Measurements from ENCODE around the gene OR52A5. TPM values are rescaled to one million over a fixed set of nuclear protein-coding genes. Genes with fewer than 3 reads are reported as not detected.

The OR52A5 gene
- total and polyA plus RNA-seq, 8 donors: 0.18 TPM; not detected in 7

DNA sequence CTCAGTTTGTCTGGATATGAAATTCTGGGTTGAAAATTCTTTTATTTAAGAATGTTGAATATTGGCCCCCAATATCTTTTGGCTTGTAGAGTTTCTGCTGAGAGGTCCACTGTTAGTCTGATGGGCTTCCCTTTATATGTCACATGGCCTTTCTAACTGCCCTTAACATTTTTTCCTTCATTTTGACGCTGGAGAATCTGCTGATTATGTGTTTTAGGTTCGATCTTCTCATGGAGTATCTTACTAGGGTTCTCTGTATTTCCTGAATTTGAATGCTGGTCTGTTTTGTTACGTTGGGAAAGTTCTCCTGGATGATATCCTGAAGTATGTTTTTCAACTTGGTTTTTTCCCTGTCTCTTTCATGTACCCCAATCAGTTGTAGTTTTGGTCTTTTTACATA lies 22.8 kb downstream of the OR52A5 start:
- TF ChIP-seq POLR2AphosphoS5 (IDR thresholded peaks at IDR 0.05) (no peak), EP300 (IDR thresholded peaks at IDR 0.05) (no peak), POLR2A (IDR thresholded peaks at IDR 0.05) (no peak)
- TF ChIP-seq, protein P1, sequence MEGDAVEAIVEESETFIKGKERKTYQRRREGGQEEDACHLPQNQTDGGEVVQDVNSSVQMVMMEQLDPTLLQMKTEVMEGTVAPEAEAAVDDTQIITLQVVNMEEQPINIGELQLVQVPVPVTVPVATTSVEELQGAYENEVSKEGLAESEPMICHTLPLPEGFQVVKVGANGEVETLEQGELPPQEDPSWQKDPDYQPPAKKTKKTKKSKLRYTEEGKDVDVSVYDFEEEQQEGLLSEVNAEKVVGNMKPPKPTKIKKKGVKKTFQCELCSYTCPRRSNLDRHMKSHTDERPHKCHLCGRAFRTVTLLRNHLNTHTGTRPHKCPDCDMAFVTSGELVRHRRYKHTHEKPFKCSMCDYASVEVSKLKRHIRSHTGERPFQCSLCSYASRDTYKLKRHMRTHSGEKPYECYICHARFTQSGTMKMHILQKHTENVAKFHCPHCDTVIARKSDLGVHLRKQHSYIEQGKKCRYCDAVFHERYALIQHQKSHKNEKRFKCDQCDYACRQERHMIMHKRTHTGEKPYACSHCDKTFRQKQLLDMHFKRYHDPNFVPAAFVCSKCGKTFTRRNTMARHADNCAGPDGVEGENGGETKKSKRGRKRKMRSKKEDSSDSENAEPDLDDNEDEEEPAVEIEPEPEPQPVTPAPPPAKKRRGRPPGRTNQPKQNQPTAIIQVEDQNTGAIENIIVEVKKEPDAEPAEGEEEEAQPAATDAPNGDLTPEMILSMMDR (IDR thresholded peaks at IDR 0.05): no peak
- Histone ChIP-seq H3K27ac (no peak overlapping the region), H3K9me3 (no peaks in the 10 kb centered on the region), H3K27me3 (no peaks in the 10 kb centered on the region), H3K4me3 (no peak overlapping the region), H3K36me3 (no peaks in the 10 kb centered on the region), H3K4me1 (no peaks in the 10 kb centered on the region)
- 64 to 82% (median 76%) methylated on average over 3 of the region's 3 CpGs for WGBS, 5 donors
- intact Hi-C loops (cut with DNase I; ENCODE audit: low total_unique reads): no loop called here
- no peak for DNase-seq

DNA sequence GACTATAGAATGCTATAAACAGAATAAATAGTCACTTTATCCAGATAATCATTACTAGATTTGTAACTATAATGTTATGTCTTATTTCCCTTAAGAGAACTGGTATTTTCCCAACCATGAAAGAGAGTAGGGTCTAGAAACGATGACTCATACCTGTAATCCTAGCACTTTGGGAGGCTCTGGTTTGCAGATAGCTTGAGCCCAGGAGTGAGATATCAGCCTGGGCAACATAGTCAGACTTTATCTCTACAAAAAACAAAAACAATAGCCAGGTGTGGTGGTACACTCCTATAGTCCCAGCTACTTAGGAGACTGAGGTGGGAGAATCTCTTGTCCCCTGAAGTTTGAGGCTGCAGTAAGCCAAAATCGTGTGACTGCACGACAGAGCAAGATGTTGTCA lies 30.9 kb downstream of the OR52A5 start:
- H3K27me3 ChIP-seq: peaks cover 0 to 4% (median 0%) of the 10 kb centered on the region in 3 donors
- no peaks in the 10 kb centered on the region for H3K9me3 ChIP-seq
- TF ChIP-seq POLR2A (IDR thresholded peaks at IDR 0.05) (no peak), EP300 (IDR thresholded peaks at IDR 0.05) (no peak), POLR2AphosphoS5 (IDR thresholded peaks at IDR 0.05) (no peak)
- TF ChIP-seq, protein P1 (IDR thresholded peaks at IDR 0.05): no peak
- intact Hi-C loops (cut with DNase I; ENCODE audit: low total_unique reads): no loop called here
- H3K4me1 ChIP-seq: no peaks in the 10 kb centered on the region
- H3K36me3 ChIP-seq: no peaks in the 10 kb centered on the region
- H3K27ac ChIP-seq: no peak overlapping the region
- no peak for DNase-seq
- no peak overlapping the region for H3K4me3 ChIP-seq
- 59 to 77% (median 72%) methylated on average over 3 of the region's 3 CpGs for WGBS, 5 donors

DNA sequence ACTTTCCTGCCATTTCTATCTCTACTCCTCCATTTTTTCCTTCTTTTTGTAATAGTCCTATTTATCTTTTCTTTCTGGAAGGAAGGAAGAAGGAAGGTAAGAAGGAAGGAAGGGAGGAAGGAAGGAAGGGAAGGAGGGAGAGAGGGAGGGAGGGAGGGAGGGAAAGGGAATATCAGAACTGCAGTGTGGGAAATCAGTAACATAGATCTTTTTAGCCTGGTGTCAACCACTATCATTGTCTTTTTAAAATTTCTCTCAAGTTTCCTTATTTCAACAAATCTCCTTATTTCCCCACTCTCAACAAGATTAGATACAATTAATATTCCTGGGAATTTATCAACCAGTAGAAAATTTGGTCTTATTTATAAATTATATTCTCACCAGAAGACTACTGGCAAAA lies 35.1 kb downstream of the OR52A5 start:
- no peaks in the 10 kb centered on the region for H3K9me3 ChIP-seq
- no peak overlapping the region for H3K4me3 ChIP-seq
- intact Hi-C loops (cut with DNase I; ENCODE audit: low total_unique reads): no loop called here
- H3K27ac ChIP-seq: no peak overlapping the region
- no peaks in the 10 kb centered on the region for H3K4me1 ChIP-seq
- peaks cover 0 to 4% (median 0%) of the 10 kb centered on the region in 3 donors for H3K27me3 ChIP-seq
- no peaks in the 10 kb centered on the region for H3K36me3 ChIP-seq
- no peak for DNase-seq
- TF ChIP-seq POLR2A (IDR thresholded peaks at IDR 0.05) (no peak), POLR2AphosphoS5 (IDR thresholded peaks at IDR 0.05) (no peak), EP300 (IDR thresholded peaks at IDR 0.05) (no peak)
- TF ChIP-seq, protein P1 (IDR thresholded peaks at IDR 0.05): no peak

DNA sequence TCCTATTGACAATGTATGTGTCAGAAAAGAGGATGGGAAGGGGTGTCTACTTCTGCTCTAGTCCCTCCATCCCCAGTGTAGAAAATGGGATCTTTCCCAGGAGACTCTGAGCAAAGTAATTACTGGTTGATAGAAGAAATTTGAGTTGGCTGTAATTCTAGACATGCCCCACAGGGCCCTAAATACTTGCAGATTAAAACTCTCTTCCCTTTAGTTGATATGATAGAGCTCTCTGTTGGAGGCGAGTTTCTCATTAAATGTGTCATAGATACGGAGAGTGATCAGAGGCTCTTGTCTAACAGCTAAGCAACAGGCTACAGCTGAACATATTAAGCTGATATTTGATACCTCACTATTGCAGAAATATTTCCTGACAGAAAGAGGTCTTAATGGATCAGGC lies 35.9 kb downstream of the OR52A5 start:
- intact Hi-C loops (cut with DNase I; ENCODE audit: low total_unique reads): no loop called here
- Histone ChIP-seq H3K36me3 (no peaks in the 10 kb centered on the region), H3K27ac (no peak overlapping the region), H3K4me1 (no peaks in the 10 kb centered on the region), H3K27me3 (peaks cover 0 to 4% (median 0%) of the 10 kb centered on the region in 3 donors), H3K4me3 (no peak overlapping the region), H3K9me3 (no peaks in the 10 kb centered on the region)
- DNase-seq: no peak
- WGBS, 5 donors: 48 to 65% (median 55%) methylated on average over 2 of the region's 2 CpGs
- TF ChIP-seq EP300 (IDR thresholded peaks at IDR 0.05) (no peak), POLR2A (IDR thresholded peaks at IDR 0.05) (no peak), POLR2AphosphoS5 (IDR thresholded peaks at IDR 0.05) (no peak)
- TF ChIP-seq, protein P1 (IDR thresholded peaks at IDR 0.05): no peak

Measured in stomach (tissue), 9 donors.